Adrenal gland (tissue), 5 donors: Measurements from ENCODE around the gene TTLL10.
"Not testable (repeated sequence)": the region's sequence is repeated elsewhere in the genome, so short reads cannot be mapped to it uniquely, and the experiment has no call there.

Experiments
- POLR2A ChIP-seq, 2 donors: fragments of 450-650 bp; IDR thresholded peaks; one replicate each; pipeline ENCODE4 v1.6.1; 2017; ENCODE audit warnings: antibody characterized with exemption in 2 of 2, mild to moderate bottlenecking in 2 of 2, moderate library complexity in 1 of 2
- TF ChIP-seq, protein P1 (sequence below), 6 experiments: fragments of 450-650 bp in 4 of 6; fragments of 200-600 bp in 2 of 6; sonication (generic) in 1 of 6; IDR thresholded peaks; 1 replicate in 5 of 6; 2 replicates in 1 of 6; pipeline versions ENCODE4 v1.5.1 to v1.8.0; 2016 to 2021; ENCODE audit warnings: antibody characterized with exemption in 6 of 6, mild to moderate bottlenecking in 2 of 6, moderate library complexity in 1 of 6
- donor health status: DM: no; HTN: no; CAD: no.

DNA sequence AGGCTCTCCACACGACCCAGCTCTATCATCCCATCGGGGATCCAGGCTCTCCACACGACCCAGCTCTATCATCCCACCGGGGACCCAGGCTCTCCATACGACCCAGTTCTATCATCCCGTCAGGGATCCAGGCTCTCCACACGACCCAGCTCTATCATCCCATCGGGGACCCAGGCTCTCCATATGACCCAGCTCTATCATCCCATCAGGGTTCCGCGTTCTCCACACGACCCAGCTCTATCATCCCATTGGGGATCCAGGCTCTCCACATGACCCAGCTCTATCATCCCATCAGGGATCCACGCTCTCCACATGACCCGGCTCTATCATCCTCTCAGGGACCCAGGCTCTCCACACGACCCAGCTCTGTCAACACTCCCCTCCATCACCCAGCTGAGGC is 20.5 kb upstream of the TTLL10 start:
- TF ChIP-seq, protein P1, sequence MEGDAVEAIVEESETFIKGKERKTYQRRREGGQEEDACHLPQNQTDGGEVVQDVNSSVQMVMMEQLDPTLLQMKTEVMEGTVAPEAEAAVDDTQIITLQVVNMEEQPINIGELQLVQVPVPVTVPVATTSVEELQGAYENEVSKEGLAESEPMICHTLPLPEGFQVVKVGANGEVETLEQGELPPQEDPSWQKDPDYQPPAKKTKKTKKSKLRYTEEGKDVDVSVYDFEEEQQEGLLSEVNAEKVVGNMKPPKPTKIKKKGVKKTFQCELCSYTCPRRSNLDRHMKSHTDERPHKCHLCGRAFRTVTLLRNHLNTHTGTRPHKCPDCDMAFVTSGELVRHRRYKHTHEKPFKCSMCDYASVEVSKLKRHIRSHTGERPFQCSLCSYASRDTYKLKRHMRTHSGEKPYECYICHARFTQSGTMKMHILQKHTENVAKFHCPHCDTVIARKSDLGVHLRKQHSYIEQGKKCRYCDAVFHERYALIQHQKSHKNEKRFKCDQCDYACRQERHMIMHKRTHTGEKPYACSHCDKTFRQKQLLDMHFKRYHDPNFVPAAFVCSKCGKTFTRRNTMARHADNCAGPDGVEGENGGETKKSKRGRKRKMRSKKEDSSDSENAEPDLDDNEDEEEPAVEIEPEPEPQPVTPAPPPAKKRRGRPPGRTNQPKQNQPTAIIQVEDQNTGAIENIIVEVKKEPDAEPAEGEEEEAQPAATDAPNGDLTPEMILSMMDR (IDR thresholded peaks at IDR 0.05): not testable (repeated sequence)
- not testable (repeated sequence) for TF ChIP-seq POLR2A (IDR thresholded peaks at IDR 0.05)
